H1 (cell line): Measurements from ENCODE around the gene SEMA3G. TPM values are rescaled to one million over a fixed set of nuclear protein-coding genes. Genes with fewer than 3 reads are reported as not detected.

ENCODE experiments used
- CTCF ChIA-PET: fragments of 300-600 bp; sonication (Branson Sonifier 250); formaldehyde crosslinking; loops from one replicate; lab custom pipeline; 2021; ENCODE audit not compliant: partially characterized antibody; lab: Charles Lee
- POLR2A ChIA-PET: fragments of 300-600 bp; sonication (Branson Sonifier 250); formaldehyde crosslinking; loops from one replicate; lab custom pipeline; 2021; ENCODE audit warnings: inconsistent platforms; ENCODE audit not compliant: partially characterized antibody; lab: Charles Lee
- DNase-seq, 2 experiments: peaks; one replicate each; pipeline versions ENCODE4 v3.0.0 to v3.0.0-alpha.2; 2010 to 2022; ENCODE audit warnings: low spot score in 2 of 2, low read depth in 1 of 2, mixed read lengths in 1 of 2
- FAIRE-seq: peaks from 2 replicates; lab custom pipeline; 2011; peaks lifted over from hg19 to GRCh38; lab: Jason Lieb, UNC
- H2AFZ ChIP-seq: 2 replicates; pipeline ENCODE4 v1.8.1; 2012; ENCODE audit warnings: low read length, inconsistent platforms
- H2AK5ac ChIP-seq: 2 replicates; pipeline ENCODE4 v1.6.1; 2013; ENCODE audit warnings: low read depth, low read length
- H2BK120ac ChIP-seq: replicated peaks from 2 replicates; pipeline ENCODE3; 2013; ENCODE audit warnings: low read depth, low read length, inconsistent platforms
- H2BK12ac ChIP-seq: 2 replicates; pipeline ENCODE4 v1.6.1; 2013; ENCODE audit warnings: low read depth, low read length
- H2BK15ac ChIP-seq: 2 replicates; pipeline ENCODE4 v1.6.1; 2013; ENCODE audit warnings: low read length
- H2BK20ac ChIP-seq: 2 replicates; pipeline ENCODE4 v1.6.1; 2013; ENCODE audit warnings: low read length
- H2BK5ac ChIP-seq: 2 replicates; pipeline ENCODE4 v1.6.1; 2013; ENCODE audit warnings: low read depth, low read length
- H3K14ac ChIP-seq: 2 replicates; pipeline ENCODE4 v1.6.1; 2013; ENCODE audit warnings: inconsistent platforms; ENCODE audit not compliant: insufficient read length
- H3K18ac ChIP-seq: 2 replicates; pipeline ENCODE4 v1.6.1; 2013; ENCODE audit warnings: low read length; ENCODE audit errors: extremely low read depth
- H3K23ac ChIP-seq: 2 replicates; pipeline ENCODE4 v1.6.1; 2013; ENCODE audit warnings: inconsistent platforms; ENCODE audit not compliant: insufficient read length
- H3K23me2 ChIP-seq: 2 replicates; pipeline ENCODE4 v1.6.1; 2013; ENCODE audit warnings: low read depth, low read length
- H3K27ac ChIP-seq: 2 replicates; pipeline ENCODE4 v1.6.1; 2011; ENCODE audit warnings: low read depth, low read length, inconsistent platforms
- H3K27me3 ChIP-seq, 4 experiments: replicated peaks in 1 of 4; 1 replicate in 1 of 4; 2 replicates in 3 of 4; pipeline versions ENCODE4 v1.6.1 to v1.8.1; 2011 to 2013; ENCODE audit warnings: low read length in 3 of 4, mild to moderate bottlenecking in 3 of 4, inconsistent platforms in 2 of 4, mixed read lengths in 2 of 4, moderate library complexity in 1 of 4; ENCODE audit not compliant: control insufficient read depth in 3 of 4, insufficient read depth in 3 of 4; ENCODE audit errors: extremely low read depth in 1 of 4
- H3K36me3 ChIP-seq, 4 experiments: 2 replicates each; pipeline versions ENCODE4 v1.6.1 to v1.8.1; 2011 to 2013; ENCODE audit warnings: mild to moderate bottlenecking in 4 of 4, low read length in 3 of 4, moderate library complexity in 2 of 4, control low read depth in 1 of 4, inconsistent platforms in 1 of 4; ENCODE audit not compliant: insufficient read depth in 4 of 4, control insufficient read depth in 2 of 4
- H3K4ac ChIP-seq: replicated peaks from 2 replicates; pipeline ENCODE3; 2013; ENCODE audit warnings: low read length, low read depth, mixed read lengths, inconsistent platforms; ENCODE audit not compliant: insufficient read length
- H3K4me1 ChIP-seq, 4 experiments: replicated peaks in 1 of 4; 1 replicate in 1 of 4; 2 replicates in 3 of 4; pipeline versions ENCODE4 v1.6.1 to v1.8.1; 2011 to 2013; ENCODE audit warnings: low read length in 3 of 4, inconsistent platforms in 2 of 4, mixed read lengths in 1 of 4; ENCODE audit not compliant: insufficient read depth in 4 of 4, control insufficient read depth in 3 of 4
- H3K4me2 ChIP-seq, 2 experiments: 2 replicates each; pipeline versions ENCODE4 v1.6.1 to v1.8.1; 2011 to 2013; ENCODE audit warnings: low read depth in 2 of 2, low read length in 2 of 2, control low read depth in 1 of 2, inconsistent platforms in 1 of 2, mild to moderate bottlenecking in 1 of 2; ENCODE audit not compliant: insufficient read depth in 1 of 2
- H3K4me3 ChIP-seq, 4 experiments: fragments of 200-600, 300-600 bp in 1 of 4; sonication (generic), shearing (Covaris generic), sonication (Bioruptor Twin) in 1 of 4; 2 replicates each; pipeline versions ENCODE4 v1.5.1 to v1.8.1; 2011 to 2016; ENCODE audit warnings: low read length in 4 of 4, low read depth in 3 of 4, control low read depth in 2 of 4, inconsistent platforms in 2 of 4, mild to moderate bottlenecking in 2 of 4, mixed read lengths in 1 of 4, moderate library complexity in 1 of 4; ENCODE audit not compliant: insufficient read depth in 2 of 4; ENCODE audit errors: extremely low read depth in 1 of 4
- H3K56ac ChIP-seq: replicated peaks from 2 replicates; pipeline ENCODE3; 2013; ENCODE audit warnings: low read depth, mild to moderate bottlenecking, mixed read lengths, low read length, inconsistent platforms; ENCODE audit not compliant: insufficient read length
- H3K79me1 ChIP-seq: 2 replicates; pipeline ENCODE4 v1.6.1; 2013; ENCODE audit warnings: low read depth, low read length, control low read depth
- H3K79me2 ChIP-seq, 2 experiments: 2 replicates each; pipeline versions ENCODE4 v1.6.1 to v1.8.1; 2012 to 2013; ENCODE audit warnings: low read length in 2 of 2, mild to moderate bottlenecking in 2 of 2, inconsistent platforms in 1 of 2; ENCODE audit not compliant: insufficient read depth in 2 of 2, control insufficient read depth in 1 of 2
- H3K9ac ChIP-seq, 4 experiments: replicated peaks in 1 of 4; 1 replicate in 1 of 4; 2 replicates in 3 of 4; pipeline versions ENCODE4 v1.6.1 to v1.8.1; 2011 to 2013; ENCODE audit warnings: low read depth in 3 of 4, low read length in 3 of 4, control low read depth in 2 of 4, mild to moderate bottlenecking in 2 of 4, moderate library complexity in 2 of 4, inconsistent platforms in 1 of 4; ENCODE audit errors: extremely low read depth in 1 of 4
- H3K9me3 ChIP-seq, 2 experiments: 2 replicates each; pipeline versions ENCODE4 v1.6.1 to v1.8.1; 2012 to 2013; ENCODE audit warnings: mild to moderate bottlenecking in 2 of 2, moderate library complexity in 2 of 2, control low read depth in 1 of 2, inconsistent platforms in 1 of 2, low read depth in 1 of 2, low read length in 1 of 2, mixed read lengths in 1 of 2; ENCODE audit not compliant: insufficient read depth in 2 of 2
- H4K20me1 ChIP-seq, 2 experiments: replicated peaks in 1 of 2; 2 replicates each; pipeline versions ENCODE3 to v1.8.1; 2011 to 2013; ENCODE audit warnings: inconsistent platforms in 2 of 2, low read length in 2 of 2, mild to moderate bottlenecking in 1 of 2; ENCODE audit not compliant: insufficient read depth in 2 of 2, control insufficient read depth in 1 of 2
- H4K5ac ChIP-seq: 2 replicates; pipeline ENCODE4 v1.6.1; 2013; ENCODE audit warnings: low read length, low read depth, mixed read lengths, inconsistent platforms; ENCODE audit not compliant: insufficient read length
- H4K8ac ChIP-seq: 2 replicates; pipeline ENCODE4 v1.8.0; 2013; ENCODE audit warnings: mild to moderate bottlenecking, moderate library complexity, low read length, inconsistent platforms; ENCODE audit not compliant: insufficient read depth; ENCODE audit errors: extremely low read depth
- H4K91ac ChIP-seq: replicated peaks from 2 replicates; pipeline ENCODE3; 2013; ENCODE audit warnings: low read length, mixed read lengths, inconsistent platforms; ENCODE audit not compliant: insufficient read length
- ASH2L ChIP-seq: fragments of 200-600, 300-600 bp; sonication (generic); IDR thresholded peaks from one replicate; pipeline ENCODE4 v1.7.1; 2017; ENCODE audit warnings: low read length
- BACH1 ChIP-seq: IDR thresholded peaks from 2 replicates; pipeline ENCODE4 v1.6.1; 2012; ENCODE audit warnings: low read length, improper control_type of control experiment
- BRCA1 ChIP-seq: IDR thresholded peaks from 2 replicates; pipeline ENCODE4 v1.6.1; 2012; ENCODE audit warnings: low read depth, low read length, improper control_type of control experiment
- CEBPB ChIP-seq: IDR thresholded peaks from 2 replicates; pipeline ENCODE4 v1.6.1; 2012; ENCODE audit warnings: low read depth, low read length
- JUN ChIP-seq: IDR thresholded peaks from 2 replicates; pipeline ENCODE4 v1.6.1; 2011; ENCODE audit warnings: low read depth, mild to moderate bottlenecking, improper control_type of control experiment, low read length
- RAD21 ChIP-seq, 2 experiments: IDR thresholded peaks in 1 of 2; conservative IDR thresholded peaks in 1 of 2; 2 replicates each; pipeline ENCODE4 v1.6.1; 2011; ENCODE audit warnings: low read depth in 2 of 2, low read length in 2 of 2, improper control_type of control experiment in 1 of 2, inconsistent platforms in 1 of 2, mild to moderate bottlenecking in 1 of 2, moderate library complexity in 1 of 2
- RXRA ChIP-seq: IDR thresholded peaks from 2 replicates; pipeline ENCODE4 v1.6.1; 2011; ENCODE audit warnings: low read depth, mild to moderate bottlenecking, low read length, moderate library complexity; ENCODE audit not compliant: insufficient read depth
- SP2 ChIP-seq: IDR thresholded peaks from 2 replicates; pipeline ENCODE4 v1.6.1; 2012; ENCODE audit warnings: mild to moderate bottlenecking, low read length, inconsistent platforms
- SRF ChIP-seq: IDR thresholded peaks from 2 replicates; pipeline ENCODE4 v1.6.1; 2011; ENCODE audit warnings: mild to moderate bottlenecking, low read depth, low read length, moderate library complexity
- TAF7 ChIP-seq: optimal IDR thresholded peaks from 2 replicates; pipeline ENCODE3; 2011; ENCODE audit warnings: low read depth, mild to moderate bottlenecking, inconsistent platforms, low read length, moderate library complexity, borderline replicate concordance
- TCF12 ChIP-seq: IDR thresholded peaks from 2 replicates; pipeline ENCODE4 v1.6.1; 2011; ENCODE audit warnings: low read depth, mild to moderate bottlenecking, low read length
- WGBS, 2 experiments: shearing (Covaris generic) in 1 of 2; methylation state at CpG; one replicate each; pipeline versions ENCODE4 v1.1.6 to v1.1.7; 2013 to 2015; ENCODE audit warnings: low lambda C conversion rate in 2 of 2, mixed read lengths in 2 of 2, inconsistent platforms in 1 of 2, low coverage in 1 of 2, missing lambda C conversion rate in 1 of 2; ENCODE audit not compliant: insufficient replicate concordance in 2 of 2, insufficient coverage in 1 of 2, insufficient read length in 1 of 2; ENCODE audit errors: extremely low coverage in 1 of 2, missing lambda C conversion rate in 1 of 2; 5-methylcytosine and 5-hydroxymethylcytosine counted together
- polyA plus RNA-seq, 7 experiments: library from polyadenylated mRNA; depleted of rRNA in 3 of 7; stranded (reverse) in 5 of 7; unstranded in 2 of 7; fragments of >200 nt in 5 of 7; fragments of 200-250 nt in 2 of 7; gene quantifications; 1 replicate in 5 of 7; 2 replicates in 1 of 7; 4 replicates in 1 of 7; pipeline versions ENCODE4 v1.2.1 to v1.2.3, GENCODE V29; 2011 to 2013; ENCODE audit warnings: missing spikeins in 2 of 7, mixed read lengths in 2 of 7
- total RNA-seq: library from RNA; stranded (reverse); fragmentation: NEBNext Ultra II Directional; extraction: Animal tissue kit (Norgen Biotek cat#: 25700); gene quantifications from 2 replicates; pipeline ENCODE4 v1.2.1, GENCODE V29; 2021
- TF ChIP-seq, protein P1 (sequence below), 3 experiments: IDR thresholded peaks; 1 replicate in 2 of 3; 2 replicates in 1 of 3; pipeline versions ENCODE4 v1.5.1 to v1.6.1; 2011; ENCODE audit warnings: low read length in 3 of 3, mild to moderate bottlenecking in 3 of 3, inconsistent platforms in 2 of 3, low read depth in 1 of 3, moderate library complexity in 1 of 3; ENCODE audit not compliant: insufficient read depth in 1 of 3; ENCODE audit errors: control extremely low read depth in 1 of 3

SEMA3G gene
- total and polyA plus RNA-seq, 2 of the 8 experiments (the other 6 are each of a cell fraction or from before 2014, with no cell fraction given) = 0.95 to 1.5 TPM

DNA sequence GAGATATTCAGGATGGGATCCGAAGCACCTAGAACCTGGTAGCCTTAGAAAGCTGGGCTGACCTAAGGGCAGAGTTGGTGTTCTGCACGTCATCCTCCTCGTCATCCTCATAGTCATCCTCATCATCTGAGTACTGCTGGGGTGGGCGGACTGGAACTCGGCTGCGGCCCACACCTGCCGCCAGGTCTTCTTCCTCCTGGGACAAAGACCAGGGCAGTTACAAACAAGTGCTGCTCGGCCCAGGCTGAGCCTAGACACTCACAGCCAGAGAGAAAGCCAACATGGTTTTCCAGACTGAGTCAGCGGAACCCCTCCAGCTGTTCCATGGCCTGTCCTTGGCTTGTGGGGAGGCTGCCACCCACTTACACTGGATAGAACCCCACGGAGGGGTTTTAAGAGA is 40.5 kb downstream of the SEMA3G start:
- Histone ChIP-seq H3K4me3 (no peak overlapping the region), H3K23ac (no peak overlapping the region), H4K8ac (no peak overlapping the region), H4K91ac (no peak overlapping the region), H4K20me1 (peaks cover 3 to 14% of the 10 kb centered on the region in 2 experiments), H3K9me3 (no peaks in the 10 kb centered on the region), H3K23me2 (peaks cover 3% of the 10 kb centered on the region; the same call in 1 of the 2 replicates), H3K79me2 (peaks cover 0 to 13% of the 10 kb centered on the region in 2 experiments; a peak in 2 of 4 replicates), H2BK5ac (no peak overlapping the region), H3K27me3 (no peaks in the 10 kb centered on the region), H2BK12ac (no peak overlapping the region), H3K4ac (no peak overlapping the region), H2BK15ac (no peak overlapping the region), H2BK120ac (no peak overlapping the region), H3K18ac (no peak overlapping the region), H3K56ac (no peak overlapping the region), H2AK5ac (no peak overlapping the region), H2BK20ac (no peak overlapping the region), H3K27ac (no peak overlapping the region), H3K4me1 (peaks cover 0 to 7% (median 0%) of the 10 kb centered on the region in 4 experiments; a peak in 2 of 7 replicates), H3K14ac (no peak overlapping the region), H3K36me3 (peaks cover 33 to 63% (median 54%) of the 10 kb centered on the region in 4 experiments), H3K79me1 (peaks cover 4% of the 10 kb centered on the region; the same call in 1 of the 2 replicates), H3K9ac (no peak overlapping the region), H4K5ac (no peak overlapping the region), H3K4me2 (no peak overlapping the region), H2AFZ (no peak overlapping the region)
- no peak for DNase-seq
- ChIA-PET CTCF (interaction anchor here (1.7 to 11.1 kb wide), 3 partner anchors 16 to 62 kb away, joined by 5 to 150 read pairs (median 12); no protein-coding TSS in a partner anchor), POLR2A (interaction anchor here (5.0 kb wide), 1 partner anchor 10 kb away, joined by 23 read pairs; no protein-coding TSS in a partner anchor)
- no peak for FAIRE-seq
- 89% methylated on average over 10 of the region's 10 CpGs; no CpG with 5 or more reads in 1 of the 2 experiments for WGBS, 2 experiments
- no peak for TF ChIP-seq BACH1
- TF ChIP-seq TCF12 = no peak
- TF ChIP-seq BRCA1 = no peak
- TF ChIP-seq CEBPB = no peak
- no peak for TF ChIP-seq JUN
- TF ChIP-seq RAD21 (IDR thresholded peaks at IDR 0.05 in 1 of 2, conservative IDR thresholded peaks at IDR 0.05 in 1 of 2; ENCODE audit: low read depth in 2 of 2, low read length in 2 of 2) = no peak
- no peak for TF ChIP-seq ASH2L
- no peak for TF ChIP-seq SP2
- TF ChIP-seq, protein P1, sequence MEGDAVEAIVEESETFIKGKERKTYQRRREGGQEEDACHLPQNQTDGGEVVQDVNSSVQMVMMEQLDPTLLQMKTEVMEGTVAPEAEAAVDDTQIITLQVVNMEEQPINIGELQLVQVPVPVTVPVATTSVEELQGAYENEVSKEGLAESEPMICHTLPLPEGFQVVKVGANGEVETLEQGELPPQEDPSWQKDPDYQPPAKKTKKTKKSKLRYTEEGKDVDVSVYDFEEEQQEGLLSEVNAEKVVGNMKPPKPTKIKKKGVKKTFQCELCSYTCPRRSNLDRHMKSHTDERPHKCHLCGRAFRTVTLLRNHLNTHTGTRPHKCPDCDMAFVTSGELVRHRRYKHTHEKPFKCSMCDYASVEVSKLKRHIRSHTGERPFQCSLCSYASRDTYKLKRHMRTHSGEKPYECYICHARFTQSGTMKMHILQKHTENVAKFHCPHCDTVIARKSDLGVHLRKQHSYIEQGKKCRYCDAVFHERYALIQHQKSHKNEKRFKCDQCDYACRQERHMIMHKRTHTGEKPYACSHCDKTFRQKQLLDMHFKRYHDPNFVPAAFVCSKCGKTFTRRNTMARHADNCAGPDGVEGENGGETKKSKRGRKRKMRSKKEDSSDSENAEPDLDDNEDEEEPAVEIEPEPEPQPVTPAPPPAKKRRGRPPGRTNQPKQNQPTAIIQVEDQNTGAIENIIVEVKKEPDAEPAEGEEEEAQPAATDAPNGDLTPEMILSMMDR (IDR thresholded peaks at IDR 0.05; ENCODE audit: control extremely low read depth in 1 of 3, insufficient read depth in 1 of 3, low read depth in 1 of 3, low read length in 3 of 3) = no peak
- TF ChIP-seq RXRA = no peak
- no peak for TF ChIP-seq SRF
- no peak for TF ChIP-seq TAF7
